H9 (cell line): ENCODE measurements around the gene PLAC9. TPM values are rescaled to one million over a fixed set of nuclear protein-coding genes. Genes with fewer than 3 reads are reported as not detected.

Source experiments
- DNase-seq: peaks from one replicate; pipeline ENCODE4 v3.0.0-alpha.2; 2017
- H2AFZ ChIP-seq: one replicate; pipeline ENCODE4 v1.6.1; 2013; ENCODE audit warnings: mild to moderate bottlenecking, low read length, control low read depth, moderate library complexity
- H2AK5ac ChIP-seq: 2 replicates; pipeline ENCODE4 v1.6.1; 2013; ENCODE audit warnings: low read length, control low read depth, mixed read lengths; ENCODE audit not compliant: insufficient read length
- H2BK120ac ChIP-seq: one replicate; pipeline ENCODE4 v1.6.1; 2013; ENCODE audit warnings: low read depth, mild to moderate bottlenecking, low read length, control low read depth, inconsistent platforms; ENCODE audit not compliant: poor library complexity, severe bottlenecking
- H2BK12ac ChIP-seq: 2 replicates; pipeline ENCODE4 v1.6.1; 2013; ENCODE audit warnings: low read length, control low read depth, mixed read lengths, low read depth; ENCODE audit not compliant: insufficient read length
- H2BK15ac ChIP-seq: 2 replicates; pipeline ENCODE4 v1.6.1; 2013; ENCODE audit warnings: low read depth, low read length, control low read depth
- H2BK20ac ChIP-seq: one replicate; pipeline ENCODE4 v1.6.1; 2013; ENCODE audit warnings: low read depth, mild to moderate bottlenecking, low read length, control low read depth, inconsistent platforms; ENCODE audit not compliant: poor library complexity, severe bottlenecking
- H2BK5ac ChIP-seq: 2 replicates; pipeline ENCODE4 v1.6.1; 2013; ENCODE audit warnings: low read length, control low read depth, mixed read lengths; ENCODE audit not compliant: insufficient read length
- H3K14ac ChIP-seq: 2 replicates; pipeline ENCODE4 v1.6.1; 2013; ENCODE audit warnings: low read length, control low read depth; ENCODE audit not compliant: insufficient read depth
- H3K18ac ChIP-seq: 2 replicates; pipeline ENCODE4 v1.6.1; 2013; ENCODE audit warnings: low read depth, mild to moderate bottlenecking, mixed read lengths, low read length, control low read depth; ENCODE audit not compliant: insufficient read length
- H3K23ac ChIP-seq: 2 replicates; pipeline ENCODE4 v1.6.1; 2013; ENCODE audit warnings: low read length, control low read depth, mixed read lengths, low read depth; ENCODE audit not compliant: insufficient read length
- H3K23me2 ChIP-seq: 2 replicates; pipeline ENCODE4 v1.6.1; 2013; ENCODE audit warnings: low read depth, mild to moderate bottlenecking, mixed read lengths, low read length, control low read depth; ENCODE audit not compliant: insufficient read length, poor library complexity, severe bottlenecking
- H3K27ac ChIP-seq: 2 replicates; pipeline ENCODE4 v1.5.1; 2013; ENCODE audit warnings: low read length, control low read depth, mixed read lengths, low read depth; ENCODE audit not compliant: insufficient read length
- H3K27me3 ChIP-seq: 2 replicates; pipeline ENCODE4 v1.6.1; 2013; ENCODE audit warnings: low read length, control low read depth, inconsistent platforms; ENCODE audit not compliant: insufficient read depth
- H3K4ac ChIP-seq: 2 replicates; pipeline ENCODE4 v1.6.1; 2013; ENCODE audit warnings: low read depth, mild to moderate bottlenecking, control low read depth, inconsistent platforms, low read length, moderate library complexity
- H3K4me1 ChIP-seq: 2 replicates; pipeline ENCODE4 v1.6.1; 2013; ENCODE audit warnings: low read length, control low read depth, inconsistent platforms; ENCODE audit not compliant: insufficient read depth
- H3K4me2 ChIP-seq: 2 replicates; pipeline ENCODE4 v1.6.1; 2013; ENCODE audit warnings: low read length, control low read depth, mixed read lengths; ENCODE audit not compliant: insufficient read length, insufficient read depth
- H3K56ac ChIP-seq: 2 replicates; pipeline ENCODE4 v1.6.1; 2013; ENCODE audit warnings: low read depth, mild to moderate bottlenecking, mixed read lengths, low read length, control low read depth; ENCODE audit not compliant: insufficient read length
- H3K79me1 ChIP-seq: 2 replicates; pipeline ENCODE4 v1.6.1; 2013; ENCODE audit warnings: low read depth, mild to moderate bottlenecking, moderate library complexity, low read length, control low read depth, inconsistent platforms; ENCODE audit not compliant: insufficient read depth, poor library complexity, severe bottlenecking
- H3K79me2 ChIP-seq: 2 replicates; pipeline ENCODE4 v1.6.1; 2013; ENCODE audit warnings: low read length, control low read depth, inconsistent platforms; ENCODE audit not compliant: insufficient read depth
- H3K9ac ChIP-seq: 2 replicates; pipeline ENCODE4 v1.6.1; 2013; ENCODE audit warnings: low read length, control low read depth, mixed read lengths; ENCODE audit not compliant: insufficient read length; ENCODE audit errors: extremely low read depth
- H3K9me3 ChIP-seq: one replicate; pipeline ENCODE4 v1.6.1; 2013; ENCODE audit warnings: low read depth, low read length, inconsistent platforms; ENCODE audit not compliant: control insufficient read depth
- H3T11ph ChIP-seq: one replicate; pipeline ENCODE4 v1.6.1; 2013; ENCODE audit warnings: mild to moderate bottlenecking, low read length, control low read depth, inconsistent platforms
- H4K20me1 ChIP-seq: one replicate; pipeline ENCODE4 v1.6.1; 2013; ENCODE audit not compliant: control insufficient read depth, insufficient read length, insufficient read depth
- H4K5ac ChIP-seq: 2 replicates; pipeline ENCODE4 v1.6.1; 2013; ENCODE audit warnings: low read depth, mild to moderate bottlenecking, mixed read lengths, low read length, control low read depth; ENCODE audit not compliant: insufficient read length
- H4K8ac ChIP-seq: replicated peaks from 2 replicates; pipeline ENCODE4 v1.6.1; 2013; ENCODE audit warnings: low read length, control low read depth, mixed read lengths, low read depth; ENCODE audit not compliant: insufficient read length
- H4K91ac ChIP-seq: 2 replicates; pipeline ENCODE4 v1.6.1; 2013; ENCODE audit warnings: low read depth, mild to moderate bottlenecking, moderate library complexity, mixed read lengths, low read length, control low read depth; ENCODE audit not compliant: insufficient read length
- H3K27ac Mint-ChIP-seq, 3 experiments: 2 replicates in 2 of 3; 3 replicates in 1 of 3; pipeline ENCODE4 v1.8.0; 2020 to 2021; ENCODE audit warnings: mixed read lengths in 3 of 3, mild to moderate bottlenecking in 1 of 3, moderate library complexity in 1 of 3
- H3K27me3 Mint-ChIP-seq: 2 replicates; pipeline ENCODE4 v1.8.0; 2021; ENCODE audit warnings: low read depth, mild to moderate bottlenecking, moderate library complexity, mixed read lengths
- H3K36me3 Mint-ChIP-seq, 3 experiments: 2 replicates in 2 of 3; 3 replicates in 1 of 3; pipeline ENCODE4 v1.8.0; 2020 to 2021; ENCODE audit warnings: low read depth in 3 of 3, mixed read lengths in 3 of 3; ENCODE audit not compliant: insufficient read depth in 1 of 3
- H3K4me1 Mint-ChIP-seq, 2 experiments: 2 replicates each; pipeline ENCODE4 v1.8.0; 2020; ENCODE audit warnings: mixed read lengths in 2 of 2
- H3K4me3 Mint-ChIP-seq, 2 experiments: 2 replicates in 1 of 2; 3 replicates in 1 of 2; pipeline ENCODE4 v1.8.0; 2020 to 2021; ENCODE audit warnings: mild to moderate bottlenecking in 2 of 2, mixed read lengths in 2 of 2, moderate library complexity in 1 of 2
- H3K9me3 Mint-ChIP-seq, 2 experiments: 2 replicates in 1 of 2; 3 replicates in 1 of 2; pipeline ENCODE4 v1.8.0; 2020; ENCODE audit warnings: mild to moderate bottlenecking in 2 of 2, mixed read lengths in 2 of 2, moderate library complexity in 1 of 2
- CTCF ChIP-seq: fragments of 200-600 bp; sonication (generic); conservative IDR thresholded peaks from 3 replicates; pipeline ENCODE4 v1.8.0; 2021; ENCODE audit warnings: antibody characterized with exemption, mild to moderate bottlenecking
- WGBS: extraction: QIAGEN DNeasy Blood & Tissue Kit; methylation state at CpG from one replicate; pipeline ENCODE4 v1.1.7; 2013; ENCODE audit warnings: missing lambda C conversion rate, low lambda C conversion rate, mixed read lengths; ENCODE audit not compliant: insufficient read length; ENCODE audit errors: extremely low coverage; 5-methylcytosine and 5-hydroxymethylcytosine counted together
- total RNA-seq: library from RNA; stranded (reverse); gene quantifications from 2 replicates; pipeline ENCODE4 v1.2.1, GENCODE V29; 2021

PLAC9 gene
- total RNA-seq, 1 experiment from 2014 or later: 4.3 TPM

GRCh38 chr10:80187465-80188409, 55.2 kb downstream of the PLAC9 start:
- H3K79me2 ChIP-seq: peaks cover 3% of the 10 kb centered on the region; the same call in 1 of the 2 replicates
- H3K9me3 Mint-ChIP-seq: no peaks in the 10 kb centered on the region

More at GRCh38 chr10:80187465-80188409, 55.2 kb downstream of the PLAC9 start:
- TF ChIP-seq CTCF: no peak
- Mint-ChIP-seq H3K27ac (0 out of 7 replicates have a peak overlapping the region, but pooled peaks of 2 of the 3 experiments have one; percentile 10 to 12), H3K36me3 (peaks cover 0 to 2% (median 2%) of the 10 kb centered on the region in 3 experiments; a peak in 3 of 7 replicates), H3K4me3 (no peak overlapping the region), H3K4me1 (peaks cover 9 to 36% of the 10 kb centered on the region in 2 experiments), H3K27me3 (no peaks in the 10 kb centered on the region)
- no peak overlapping the region for H2AFZ ChIP-seq
- H2BK12ac ChIP-seq: no peak overlapping the region
- no peak overlapping the region for H3K23ac ChIP-seq
- H3K56ac ChIP-seq: no peak overlapping the region
- H2BK20ac ChIP-seq: no peak overlapping the region
- H3K79me1 ChIP-seq: peaks cover 3% of the 10 kb centered on the region
- H3K4me2 ChIP-seq: no peak overlapping the region
- H3K14ac ChIP-seq: no peak overlapping the region
- WGBS: no CpG with 5 or more reads among the region's 16 CpGs
- H3T11ph ChIP-seq: no peak overlapping the region
- H3K4ac ChIP-seq: no peak overlapping the region
- H4K91ac ChIP-seq: no peak overlapping the region
- H4K8ac ChIP-seq: no peak overlapping the region
- no peak overlapping the region for H3K18ac ChIP-seq
- no peak overlapping the region for H2AK5ac ChIP-seq
- no peaks in the 10 kb centered on the region for H3K27me3 ChIP-seq
- no peak overlapping the region for H2BK5ac ChIP-seq
- no peak overlapping the region for H2BK120ac ChIP-seq
- H2BK15ac ChIP-seq: no peak overlapping the region
- H3K27ac ChIP-seq: no peak overlapping the region
- DNase-seq: no peak
- H3K4me1 ChIP-seq: 0 out of 2 replicates have a peak, but pooled peaks cover 2% of the 10 kb centered on the region
- H3K9me3 ChIP-seq: no peaks in the 10 kb centered on the region
- H4K5ac ChIP-seq: no peak overlapping the region
- no peaks in the 10 kb centered on the region for H3K23me2 ChIP-seq
- no peak overlapping the region for H3K9ac ChIP-seq
- no peaks in the 10 kb centered on the region for H4K20me1 ChIP-seq
